A549 (cell line): ENCODE results near the gene RAP1GAP2. TPM values are rescaled to one million over a fixed set of nuclear protein-coding genes. Genes with fewer than 3 reads are reported as not detected.

Experiments
- ATAC-seq, 2 experiments: fragments of 200-7000 bp in 1 of 2; fragments of >200 bp in 1 of 2; cut with Nextera tagmentation in 1 of 2; cut with Tn5 transposase in 1 of 2; 3 replicates each; pipeline versions ENCODE4 v1.8.0 to v1.9.1; 2018 to 2020; ENCODE audit warnings: mild to moderate bottlenecking in 1 of 2, moderate library complexity in 1 of 2
- CTCF ChIA-PET: fragments of 300-600 bp; sonication (Branson Sonifier 250); formaldehyde crosslinking; extraction: SDS; loops from one replicate; lab custom pipeline; 2021; ENCODE audit warnings: antibody characterized with exemption, inconsistent platforms; lab: Yijun Ruan, JAX
- POLR2A ChIA-PET: fragments of 350-600 bp; formaldehyde crosslinking; extraction: SDS; loops from one replicate; lab custom pipeline; 2021; ENCODE audit warnings: antibody characterized with exemption, inconsistent platforms; lab: Yijun Ruan, JAX
- DNase-seq, 2 experiments: peaks; one replicate each; pipeline versions ENCODE4 v3.0.0 to v3.0.0-alpha.2; 2011 to 2016; ENCODE audit warnings: low read depth in 1 of 2, low spot score in 1 of 2
- FAIRE-seq: peaks from 2 replicates; lab custom pipeline; 2011; peaks lifted over from hg19 to GRCh38; lab: Jason Lieb, UNC
- H3K27ac ChIP-seq, 2 experiments: fragments of >200 bp; sonication (Bioruptor Twin); formaldehyde crosslinking; 3 replicates each; pipeline ENCODE4 v1.5.1; 2016 to 2017
- H3K4me1 ChIP-seq: fragments of >200 bp; sonication (Bioruptor Twin); formaldehyde crosslinking; 3 replicates; pipeline ENCODE4 v1.6.1; 2016
- H3K4me2 ChIP-seq: fragments of >200 bp; sonication (Bioruptor Twin); formaldehyde crosslinking; 3 replicates; pipeline ENCODE4 v1.6.1; 2016
- H3K4me3 ChIP-seq: fragments of >200 bp; sonication (Bioruptor Twin); formaldehyde crosslinking; 3 replicates; pipeline ENCODE4 v1.5.1; 2016
- H3K9me3 ChIP-seq: fragments of >200 bp; sonication (Bioruptor Twin); formaldehyde crosslinking; 3 replicates; pipeline ENCODE4 v1.6.1; 2016
- BHLHE40 ChIP-seq: IDR thresholded peaks from 2 replicates; pipeline ENCODE4 v1.6.1; 2012; ENCODE audit warnings: low read depth, low read length, inconsistent platforms
- CEBPB ChIP-seq, 2 experiments: fragments of >200 bp in 1 of 2; sonication (Bioruptor Twin) in 1 of 2; formaldehyde crosslinking in 1 of 2; IDR thresholded peaks; 2 replicates each; pipeline ENCODE4 v1.6.1; 2012 to 2016
- CHD4 ChIP-seq: fragments of 200-600 bp; sonication (generic); IDR thresholded peaks from 2 replicates; pipeline ENCODE4 v1.6.1; 2016; ENCODE audit warnings: antibody characterized with exemption, mild to moderate bottlenecking, borderline replicate concordance
- EHF ChIP-seq: fragments of 250-450 bp; sonication (Bioruptor Pico); IDR thresholded peaks from 2 replicates; pipeline ENCODE4 v1.5.0; 2020; ENCODE audit warnings: mild to moderate bottlenecking
- EP300 ChIP-seq, 2 experiments: fragments of >200 bp; sonication (Bioruptor Twin); formaldehyde crosslinking; IDR thresholded peaks; 2 replicates in 1 of 2; 3 replicates in 1 of 2; pipeline ENCODE4 v1.6.1; 2016 to 2017
- HDAC2 ChIP-seq: fragments of 200-600 bp; sonication (generic); IDR thresholded peaks from 2 replicates; pipeline ENCODE4 v1.6.1; 2016
- HEYL ChIP-seq: fragments of 250-450 bp; sonication (Bioruptor Pico); IDR thresholded peaks from 2 replicates; pipeline ENCODE4 v1.8.0; 2021; ENCODE audit warnings: mild to moderate bottlenecking, moderate library complexity
- HOXB13 ChIP-seq: fragments of 250-450 bp; sonication (Bioruptor Pico); IDR thresholded peaks from 2 replicates; pipeline ENCODE4 v1.5.0; 2020; ENCODE audit warnings: low read depth, mild to moderate bottlenecking, moderate library complexity
- JUN ChIP-seq, 2 experiments: fragments of >200 bp; sonication (Bioruptor Twin); formaldehyde crosslinking; IDR thresholded peaks; 2 replicates in 1 of 2; 3 replicates in 1 of 2; pipeline ENCODE4 v1.6.1; 2016 to 2017
- JUNB ChIP-seq: fragments of >200 bp; sonication (Bioruptor Twin); formaldehyde crosslinking; IDR thresholded peaks from 2 replicates; pipeline ENCODE4 v1.6.1; 2016
- KDM1A ChIP-seq: fragments of 200-600 bp; sonication (generic); IDR thresholded peaks from 2 replicates; pipeline ENCODE4 v1.6.1; 2016; ENCODE audit warnings: low read depth, mild to moderate bottlenecking
- NR3C1 ChIP-seq: fragments of >200 bp; sonication (Bioruptor Twin); formaldehyde crosslinking; IDR thresholded peaks from 3 replicates; pipeline ENCODE4 v1.6.1; 2017
- RARB ChIP-seq: fragments of 250-450 bp; sonication (Bioruptor Pico); IDR thresholded peaks from 2 replicates; pipeline ENCODE4 v1.8.0; 2021; ENCODE audit warnings: mild to moderate bottlenecking, moderate library complexity
- TFCP2L1 ChIP-seq: fragments of 250-450 bp; sonication (Bioruptor Pico); IDR thresholded peaks from 2 replicates; pipeline ENCODE4 v1.5.0; 2021; ENCODE audit warnings: mild to moderate bottlenecking
- TP53 ChIP-seq: fragments of 250-450 bp; sonication (Bioruptor Pico); IDR thresholded peaks from 2 replicates; pipeline ENCODE4 v1.5.0; 2021; ENCODE audit warnings: mild to moderate bottlenecking, moderate library complexity
- ZC3H11A ChIP-seq: fragments of 450-650 bp; IDR thresholded peaks from 2 replicates; pipeline ENCODE4 v1.6.1; 2014; ENCODE audit warnings: antibody characterized with exemption, mild to moderate bottlenecking
- ZFP36 ChIP-seq: fragments of 450-650 bp; IDR thresholded peaks from 2 replicates; pipeline ENCODE4 v1.6.1; 2014; ENCODE audit warnings: borderline replicate concordance; ENCODE audit not compliant: partially characterized antibody
- ZNF302 ChIP-seq: fragments of 250-450 bp; sonication (Bioruptor Pico); IDR thresholded peaks from 2 replicates; pipeline ENCODE4 v1.9.0; 2021; ENCODE audit warnings: inconsistent platforms, mild to moderate bottlenecking, moderate library complexity
- ZSCAN20 ChIP-seq: fragments of 250-450 bp; sonication (Bioruptor Pico); IDR thresholded peaks from 2 replicates; pipeline ENCODE4 v1.8.0; 2022; ENCODE audit warnings: mild to moderate bottlenecking, moderate library complexity
- WGBS: methylation state at CpG from one replicate; pipeline ENCODE4 v1.1.6; 2017; ENCODE audit errors: missing lambda C conversion rate; 5-methylcytosine and 5-hydroxymethylcytosine counted together
- polyA plus RNA-seq, 4 experiments: library from polyadenylated mRNA; depleted of rRNA in 3 of 4; stranded (reverse); fragments of >200 nt; fragmentation: RNase III in 1 of 4; extraction: RNeasy Plus Mini Kit Qiagen cat#74134 plus additional on column Dnase treatment in 1 of 4; gene quantifications; 2 replicates in 3 of 4; 3 replicates in 1 of 4; pipeline ENCODE4 v1.2.3, GENCODE V29; 2011 to 2017
- TF ChIP-seq, protein P1 (sequence below): fragments of 250-450 bp; sonication (Bioruptor Pico); IDR thresholded peaks from 2 replicates; pipeline ENCODE4 v1.5.0; 2021; ENCODE audit warnings: mild to moderate bottlenecking, moderate library complexity, borderline replicate concordance

RAP1GAP2 gene
- polyA plus RNA-seq, 2 of the 4 experiments (the other 2 are of a cell fraction) = 8.3 to 20.8 TPM

DNA sequence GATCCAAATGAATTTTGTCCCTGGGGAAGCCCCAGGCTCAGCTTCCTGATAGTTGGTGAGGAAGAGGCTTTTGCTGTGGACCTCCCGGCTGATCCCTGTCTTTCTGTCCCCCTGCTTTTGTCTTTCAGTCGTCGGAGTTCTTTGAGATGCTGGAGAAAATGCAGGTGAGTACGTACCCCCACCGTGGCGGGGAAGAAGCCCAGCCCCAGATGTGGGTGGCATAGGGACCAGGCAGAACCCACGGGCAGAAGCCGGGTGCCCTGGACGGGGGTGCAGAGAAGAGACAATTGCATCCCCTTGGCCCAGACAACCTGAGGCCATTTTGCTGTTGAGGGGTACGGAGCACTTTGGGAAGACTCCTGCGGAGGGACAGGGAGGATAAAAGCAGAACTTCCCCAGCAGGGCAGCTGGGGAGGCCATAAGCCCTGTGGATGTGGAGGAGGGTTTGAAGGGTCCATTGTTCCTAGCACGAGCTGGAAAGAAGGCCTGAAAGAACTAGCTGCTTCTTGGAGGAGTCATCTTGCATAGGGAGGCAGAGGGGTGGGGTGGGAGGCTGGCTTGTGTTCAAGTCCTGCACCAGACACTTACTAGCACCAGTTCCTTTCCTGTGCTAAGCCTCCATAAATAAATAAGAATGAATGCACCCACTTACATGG lies 161.5 kb downstream of the RAP1GAP2 start:
- ChIA-PET POLR2A (interaction anchor here (0.6 kb wide), 1 partner anchor 108 kb away, joined by 6 read pairs; no protein-coding TSS in a partner anchor), CTCF (interaction anchor here (1.0 to 8.9 kb wide), 6 partner anchors 10 to 130 kb away, joined by 3 to 60 read pairs (median 16); no protein-coding TSS in a partner anchor)
- Histone ChIP-seq H3K9me3 (no peaks in the 10 kb centered on the region), H3K4me1 (peaks cover 75% of the 10 kb centered on the region), H3K4me2 (peak overlapping the region; percentile 0; the same call in 1 of the 3 replicates), H3K27ac (peak overlapping the region; percentile 83 to 91), H3K4me3 (no peak overlapping the region)
- no peak for DNase-seq
- FAIRE-seq = no peak
- 91% methylated on average over 12 of the region's 12 CpGs for WGBS
- TF ChIP-seq TFCP2L1 (CRISPR knock-in tag) = no peak
- no peak for TF ChIP-seq ZFP36
- no peak for TF ChIP-seq BHLHE40
- no peak for TF ChIP-seq ZSCAN20
- no peak for TF ChIP-seq NR3C1
- no peak for TF ChIP-seq JUN (IDR thresholded peaks at IDR 0.05)
- TF ChIP-seq, protein P1, sequence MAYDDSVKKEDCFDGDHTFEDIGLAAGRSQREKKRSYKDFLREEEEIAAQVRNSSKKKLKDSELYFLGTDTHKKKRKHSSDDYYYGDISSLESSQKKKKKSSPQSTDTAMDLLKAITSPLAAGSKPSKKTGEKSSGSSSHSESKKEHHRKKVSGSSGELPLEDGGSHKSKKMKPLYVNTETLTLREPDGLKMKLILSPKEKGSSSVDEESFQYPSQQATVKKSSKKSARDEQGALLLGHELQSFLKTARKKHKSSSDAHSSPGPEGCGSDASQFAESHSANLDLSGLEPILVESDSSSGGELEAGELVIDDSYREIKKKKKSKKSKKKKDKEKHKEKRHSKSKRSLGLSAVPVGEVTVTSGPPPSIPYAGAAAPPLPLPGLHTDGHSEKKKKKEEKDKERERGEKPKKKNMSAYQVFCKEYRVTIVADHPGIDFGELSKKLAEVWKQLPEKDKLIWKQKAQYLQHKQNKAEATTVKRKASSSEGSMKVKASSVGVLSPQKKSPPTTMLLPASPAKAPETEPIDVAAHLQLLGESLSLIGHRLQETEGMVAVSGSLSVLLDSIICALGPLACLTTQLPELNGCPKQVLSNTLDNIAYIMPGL (CRISPR knock-in tag) = no peak
- TF ChIP-seq HDAC2 = no peak
- TF ChIP-seq EHF (CRISPR knock-in tag) = no peak
- TF ChIP-seq EP300 (IDR thresholded peaks at IDR 0.05) = no peak
- TF ChIP-seq RARB (CRISPR knock-in tag) = no peak
- TF ChIP-seq JUNB = no peak
- no peak for TF ChIP-seq HEYL (CRISPR knock-in tag)
- no peak for ATAC-seq

DNA sequence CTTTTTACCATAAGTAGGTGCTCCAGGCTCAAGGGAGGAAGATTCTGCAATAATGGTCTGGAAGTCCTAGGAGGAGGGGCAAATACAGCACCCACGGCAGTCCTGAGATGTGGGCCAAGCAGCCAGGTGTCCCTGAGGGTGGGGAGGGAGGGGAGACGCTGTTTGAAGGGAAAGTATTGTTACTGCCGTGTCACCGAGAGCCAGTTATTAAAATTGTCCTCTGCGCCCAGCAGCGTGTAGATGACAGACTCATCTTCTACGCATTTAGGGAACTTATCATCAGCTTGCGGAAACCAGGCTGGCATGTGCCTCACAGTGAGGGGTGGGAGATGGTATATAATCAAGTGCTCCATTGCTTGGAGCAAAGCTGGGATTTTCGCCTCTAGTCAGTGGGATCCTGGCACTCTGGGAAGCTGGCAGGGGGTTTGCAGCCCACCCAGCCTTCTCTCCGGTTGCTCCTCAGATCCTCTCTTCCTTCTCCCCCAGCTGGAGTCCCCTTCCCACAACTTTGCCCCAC lies 162.5 kb downstream of the RAP1GAP2 start:
- CTCF ChIA-PET = interaction anchor here (0.9 to 8.9 kb wide), 6 partner anchors 11 to 109 kb away, joined by 3 to 60 read pairs (median 16); no protein-coding TSS in a partner anchor
- POLR2A ChIA-PET = interaction anchor here (0.6 kb wide), 1 partner anchor 109 kb away, joined by 6 read pairs; no protein-coding TSS in a partner anchor
- TF ChIP-seq EP300 (IDR thresholded peaks at IDR 0.05) (no peak), TP53 (CRISPR knock-in tag) (no peak)
- WGBS = 86% methylated on average over 10 of the region's 10 CpGs
- FAIRE-seq = no peak
- peak overlapping the region; percentile 83 to 91 for H3K27ac ChIP-seq
- no peak for ATAC-seq
- no peak overlapping the region for H3K4me3 ChIP-seq
- peaks cover 83% of the 10 kb centered on the region for H3K4me1 ChIP-seq
- H3K9me3 ChIP-seq = no peaks in the 10 kb centered on the region
- H3K4me2 ChIP-seq = peak overlapping the region; percentile 0; the same call in 1 of the 3 replicates
- peak in 1 of 2 experiments; percentile 60 for DNase-seq

DNA sequence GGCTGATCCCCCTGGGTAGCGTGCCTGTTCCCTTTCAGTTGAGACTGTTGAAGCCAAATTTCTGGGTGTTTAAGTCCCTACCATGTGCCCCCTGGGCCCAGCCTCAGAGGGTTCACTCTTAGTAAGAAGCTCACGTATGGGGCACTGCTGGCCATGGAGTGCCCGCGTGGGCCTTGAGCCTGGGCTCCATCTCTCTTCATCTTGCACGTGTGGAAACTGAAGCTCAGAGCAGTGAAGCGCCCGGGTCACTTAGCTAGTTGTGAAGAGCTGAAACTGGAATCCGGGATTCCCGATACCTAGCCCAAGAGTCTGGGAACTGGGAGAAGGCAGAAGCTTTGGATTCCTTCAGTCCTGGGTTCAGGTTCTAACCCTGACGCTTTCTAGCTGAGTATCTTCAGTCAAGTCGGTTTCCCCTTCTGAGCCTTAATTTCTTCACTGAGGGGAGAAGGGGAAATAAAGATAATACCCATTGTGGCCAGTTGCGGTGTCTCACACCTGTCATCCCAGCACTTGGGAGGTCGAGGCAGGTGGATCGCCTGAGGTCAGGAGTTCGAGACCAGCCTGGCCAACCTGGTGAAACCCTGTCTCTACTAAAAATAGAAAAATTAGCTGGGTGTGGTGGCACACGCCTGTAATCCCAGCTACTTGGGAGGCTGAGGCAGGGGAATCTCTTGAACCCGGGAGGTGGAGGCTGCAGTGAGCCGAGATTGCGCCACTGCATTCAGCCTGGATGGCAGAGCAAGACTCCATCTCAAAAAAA lies 163.3 kb downstream of the RAP1GAP2 start:
- no peak for FAIRE-seq
- POLR2A ChIA-PET = interaction anchor here (0.7 to 1.0 kb wide), 2 partner anchors 45 to 92 kb away, joined by 3 to 5 read pairs; no protein-coding TSS in a partner anchor

More for the DNA sequence above, 163.3 kb downstream of the RAP1GAP2 start:
- DNase-seq (no peak), ATAC-seq (no peak)
- CTCF ChIA-PET = interaction anchor here (0.9 to 8.9 kb wide), 7 partner anchors 9 to 110 kb away, joined by 3 to 60 read pairs (median 9); no protein-coding TSS in a partner anchor
- Histone ChIP-seq H3K4me3 (no peak overlapping the region), H3K4me1 (peaks cover 87% of the 10 kb centered on the region), H3K4me2 (peak overlapping the region; percentile 39), H3K9me3 (no peaks in the 10 kb centered on the region), H3K27ac (peak overlapping the region; percentile 83 to 91)
- TF ChIP-seq KDM1A (0 out of 2 replicates have a peak, but pooled peaks have one; percentile 69), ZC3H11A (0 out of 2 replicates have a peak, but pooled peaks have one; percentile 5), CHD4 (peak; percentile 62; the same call in 1 of the 2 replicates), EP300 (IDR thresholded peaks at IDR 0.05) (no peak), ZNF302 (CRISPR knock-in tag) (peak; percentile 56; the same call in 1 of the 2 replicates), EHF (CRISPR knock-in tag) (peak; percentile 14; the same call in 1 of the 2 replicates), HOXB13 (CRISPR knock-in tag) (peak; percentile 8; the same call in 1 of the 2 replicates), CEBPB (IDR thresholded peaks at IDR 0.05) (no peak; a peak in 1 of 4 replicates)
- WGBS = 66% methylated on average over 19 of the region's 19 CpGs
